Cardiac muscle cell (in vitro differentiated cells and primary cell): ENCODE results near the gene ACACB. TPM values are rescaled to one million over a fixed set of nuclear protein-coding genes. Genes with fewer than 3 reads are reported as not detected.
A peak's percentile ranks its signal among the peaks of the same experiment; 100 is the strongest.

Experiments
- DNase-seq, 2 donors: peaks; one replicate each; pipeline versions ENCODE4 v3.0.0 to v3.0.0-alpha.2; 2010 to 2017; ENCODE audit warnings: low read depth in 1 of 2, low spot score in 1 of 2
- H3K27ac ChIP-seq: fragments of 200-600 bp; sonication (generic); 2 replicates; pipeline ENCODE4 v1.5.1; 2016
- H3K27me3 ChIP-seq: fragments of 200-600 bp; sonication (generic); 2 replicates; pipeline ENCODE4 v1.6.0; 2016; ENCODE audit warnings: control low read depth
- H3K36me3 ChIP-seq: fragments of 200-600 bp; sonication (generic); 2 replicates; pipeline ENCODE4 v1.5.1; 2016; ENCODE audit warnings: control low read depth
- H3K4me1 ChIP-seq: fragments of 200-600 bp; sonication (generic); 2 replicates; pipeline ENCODE4 v1.8.1; 2017; ENCODE audit warnings: low read depth, mild to moderate bottlenecking, mixed run types
- H3K4me3 ChIP-seq: fragments of 200-600 bp; sonication (generic); 2 replicates; pipeline ENCODE4 v1.5.1; 2016; ENCODE audit warnings: mild to moderate bottlenecking
- H3K9me3 ChIP-seq: fragments of 200-600 bp; sonication (generic); 2 replicates; pipeline ENCODE4 v1.5.1; 2017; ENCODE audit warnings: low read depth, mild to moderate bottlenecking, control low read depth
- polyA plus RNA-seq: library from polyadenylated mRNA; unstranded; fragments of >200 nt; fragmentation: Nextera tagmentation; extraction: Ambion mirVana; gene quantifications from 2 replicates; pipeline ENCODE4 v1.2.1, GENCODE V29; 2016
- total RNA-seq: library from RNA; depleted of rRNA; stranded (reverse); fragments of >200 nt; gene quantifications from 2 replicates; pipeline ENCODE4 v1.2.3, GENCODE V29; 2016
- TF ChIP-seq, protein P1 (sequence below): IDR thresholded peaks from 2 replicates; pipeline ENCODE4 v1.5.1; 2012; ENCODE audit warnings: low read depth, mild to moderate bottlenecking, low read length

ACACB gene
- total and polyA plus RNA-seq, 2 experiments from 2014 or later: 28.9 to 78.0 TPM

DNA sequence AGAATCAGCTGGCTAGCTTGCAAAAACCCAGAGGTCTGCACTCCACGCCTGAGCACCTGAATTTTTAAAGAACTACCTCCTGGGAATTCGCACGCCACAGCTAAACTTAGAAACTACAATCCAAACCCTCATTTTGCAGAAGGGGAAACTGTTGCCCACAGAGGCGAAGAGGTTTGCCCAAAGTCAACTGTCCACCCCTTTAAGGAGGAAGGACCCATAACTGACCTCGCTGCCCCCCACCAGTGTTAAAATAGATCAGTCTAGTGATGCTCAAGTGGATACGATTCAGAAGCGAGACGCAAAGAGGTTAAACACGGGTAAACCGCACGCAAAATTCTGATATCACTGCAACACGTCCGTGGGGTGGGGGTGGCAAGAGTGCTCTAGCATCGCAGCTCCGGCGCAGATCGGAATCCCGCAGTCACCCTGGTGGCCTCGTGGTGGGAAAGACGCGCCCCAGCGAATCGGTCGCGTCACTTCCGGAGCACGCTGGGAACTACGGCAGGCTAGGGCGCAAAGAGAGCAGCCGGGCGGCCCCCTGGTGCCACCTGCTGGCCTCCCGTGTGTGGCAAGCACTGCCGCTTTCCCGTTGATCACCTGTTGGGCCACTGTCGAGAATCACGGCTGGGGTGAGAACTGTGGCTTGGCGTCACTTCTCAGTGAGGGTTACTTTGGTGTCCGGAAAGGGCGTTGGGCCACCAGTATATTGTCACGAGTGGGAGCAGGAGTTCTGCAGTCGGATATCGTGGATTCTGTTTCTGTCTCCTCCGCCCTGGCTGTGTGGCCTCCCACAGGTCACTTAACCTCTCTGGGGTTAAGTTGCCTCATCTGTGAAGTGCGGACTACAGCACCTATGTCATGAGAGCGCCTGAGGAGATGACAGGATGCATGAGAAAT lies 23.1 kb upstream of the ACACB start, which contains the start of gene ALKBH2:
Gene ALKBH2, minus strand, starts transcription at position 451 of the 897 bp plus-strand sequence. CDS start 686 bp downstream, outside the sequence.
- TF ChIP-seq, protein P1, sequence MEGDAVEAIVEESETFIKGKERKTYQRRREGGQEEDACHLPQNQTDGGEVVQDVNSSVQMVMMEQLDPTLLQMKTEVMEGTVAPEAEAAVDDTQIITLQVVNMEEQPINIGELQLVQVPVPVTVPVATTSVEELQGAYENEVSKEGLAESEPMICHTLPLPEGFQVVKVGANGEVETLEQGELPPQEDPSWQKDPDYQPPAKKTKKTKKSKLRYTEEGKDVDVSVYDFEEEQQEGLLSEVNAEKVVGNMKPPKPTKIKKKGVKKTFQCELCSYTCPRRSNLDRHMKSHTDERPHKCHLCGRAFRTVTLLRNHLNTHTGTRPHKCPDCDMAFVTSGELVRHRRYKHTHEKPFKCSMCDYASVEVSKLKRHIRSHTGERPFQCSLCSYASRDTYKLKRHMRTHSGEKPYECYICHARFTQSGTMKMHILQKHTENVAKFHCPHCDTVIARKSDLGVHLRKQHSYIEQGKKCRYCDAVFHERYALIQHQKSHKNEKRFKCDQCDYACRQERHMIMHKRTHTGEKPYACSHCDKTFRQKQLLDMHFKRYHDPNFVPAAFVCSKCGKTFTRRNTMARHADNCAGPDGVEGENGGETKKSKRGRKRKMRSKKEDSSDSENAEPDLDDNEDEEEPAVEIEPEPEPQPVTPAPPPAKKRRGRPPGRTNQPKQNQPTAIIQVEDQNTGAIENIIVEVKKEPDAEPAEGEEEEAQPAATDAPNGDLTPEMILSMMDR: peak; percentile 95
- peaks cover 4% of the 10 kb centered on the region for H3K36me3 ChIP-seq
- H3K27ac ChIP-seq: no peak within 1 kb of the TSS
- peak within 1 kb of the TSS; percentile 34 for H3K4me3 ChIP-seq
- peak; percentile 93 to 96 for DNase-seq
- no peaks in the 10 kb centered on the region for H3K4me1 ChIP-seq
- no peaks in the 10 kb centered on the region for H3K9me3 ChIP-seq
- H3K27me3 ChIP-seq: no peaks in the 10 kb centered on the region

DNA sequence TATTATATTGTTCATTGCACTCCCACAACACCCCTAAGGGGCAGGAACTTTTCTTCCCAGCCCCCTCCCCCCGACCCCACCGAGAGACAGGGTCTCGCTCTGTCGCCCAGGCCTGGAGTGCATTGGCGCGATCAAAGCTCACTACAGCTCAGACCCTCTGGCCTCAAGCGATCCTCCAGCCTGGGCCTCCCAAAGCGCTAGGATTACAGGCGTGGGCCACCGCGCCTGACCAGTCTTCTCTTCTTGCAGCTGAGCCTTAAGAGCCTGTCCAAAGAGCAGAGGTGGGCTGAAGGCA lies 19.3 kb upstream of the ACACB start:
- H3K4me3 ChIP-seq: peak overlapping the region; percentile 54
- H3K9me3 ChIP-seq: no peaks in the 10 kb centered on the region
- peaks cover 13% of the 10 kb centered on the region for H3K36me3 ChIP-seq
- no peak for DNase-seq
- TF ChIP-seq, protein P1: no peak
- H3K4me1 ChIP-seq: peaks cover 10% of the 10 kb centered on the region
- no peak overlapping the region for H3K27ac ChIP-seq
- no peaks in the 10 kb centered on the region for H3K27me3 ChIP-seq

DNA sequence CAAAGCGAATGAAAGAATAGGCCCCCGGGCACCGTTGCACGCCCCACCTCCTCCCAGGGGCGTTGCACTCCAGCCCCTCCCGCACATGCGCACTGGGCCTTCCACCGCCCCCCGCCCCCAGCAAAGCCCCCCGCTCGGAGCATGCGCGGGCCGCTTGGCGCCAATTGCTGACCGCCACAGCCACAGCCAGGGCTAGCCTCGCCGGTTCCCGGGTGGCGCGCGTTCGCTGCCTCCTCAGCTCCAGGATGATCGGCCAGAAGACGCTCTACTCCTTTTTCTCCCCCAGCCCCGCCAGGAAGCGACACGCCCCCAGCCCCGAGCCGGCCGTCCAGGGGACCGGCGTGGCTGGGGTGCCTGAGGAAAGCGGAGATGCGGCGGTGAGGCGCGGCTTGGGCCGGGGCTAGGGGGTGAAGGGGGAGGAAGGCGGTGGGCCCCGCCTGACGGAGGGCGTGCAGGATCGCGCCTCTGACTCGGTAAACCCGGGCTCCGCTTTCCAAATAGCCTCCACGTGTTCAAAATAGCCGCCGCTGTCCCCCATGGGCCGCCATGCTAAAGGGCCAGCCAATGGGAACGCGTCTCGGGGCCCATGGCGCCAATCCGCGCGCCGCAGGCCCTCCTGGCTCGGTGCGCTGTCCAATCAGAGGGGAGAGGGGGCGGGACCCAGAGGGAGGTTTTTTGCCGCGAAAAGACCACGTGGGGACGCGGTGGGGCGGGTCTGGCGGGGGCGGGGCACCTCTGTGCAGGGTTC lies 18.8 kb upstream of the ACACB start, which contains the start of gene UNG:
Gene UNG, plus strand, starts transcription at position 163 of the 748 bp plus-strand sequence. Its CDS starts 83 bp downstream, at position 246.
- Histone ChIP-seq H3K4me3 (peak within 1 kb of the TSS; percentile 54), H3K4me1 (peaks cover 10% of the 10 kb centered on the region), H3K36me3 (peaks cover 16% of the 10 kb centered on the region), H3K27me3 (no peaks in the 10 kb centered on the region), H3K27ac (peak within 1 kb of the TSS; percentile 74), H3K9me3 (no peaks in the 10 kb centered on the region)
- peak; percentile 97 to 98 for DNase-seq
- TF ChIP-seq, protein P1: no peak

DNA sequence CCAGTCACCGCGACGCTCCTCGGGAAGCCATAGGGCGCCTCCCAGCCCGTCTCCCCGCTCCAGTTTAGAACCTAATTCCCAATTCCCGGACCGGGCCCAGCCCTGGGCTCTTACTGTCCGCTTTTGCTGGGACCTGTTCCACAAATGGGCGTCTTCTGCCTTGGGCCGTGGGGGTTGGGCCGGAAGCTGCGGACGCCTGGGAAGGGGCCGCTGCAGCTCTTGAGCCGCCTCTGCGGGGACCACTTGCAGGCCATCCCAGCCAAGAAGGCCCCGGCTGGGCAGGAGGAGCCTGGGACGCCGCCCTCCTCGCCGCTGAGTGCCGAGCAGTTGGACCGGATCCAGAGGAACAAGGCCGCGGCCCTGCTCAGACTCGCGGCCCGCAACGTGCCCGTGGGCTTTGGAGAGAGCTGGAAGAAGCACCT lies 18.2 kb upstream of the ACACB start:
- Histone ChIP-seq H3K4me3 (peak overlapping the region; percentile 54), H3K4me1 (peaks cover 10% of the 10 kb centered on the region), H3K9me3 (no peaks in the 10 kb centered on the region), H3K27me3 (no peaks in the 10 kb centered on the region), H3K36me3 (peaks cover 20% of the 10 kb centered on the region), H3K27ac (peak overlapping the region; percentile 74)
- TF ChIP-seq, protein P1: no peak
- peak; percentile 86 for DNase-seq

DNA sequence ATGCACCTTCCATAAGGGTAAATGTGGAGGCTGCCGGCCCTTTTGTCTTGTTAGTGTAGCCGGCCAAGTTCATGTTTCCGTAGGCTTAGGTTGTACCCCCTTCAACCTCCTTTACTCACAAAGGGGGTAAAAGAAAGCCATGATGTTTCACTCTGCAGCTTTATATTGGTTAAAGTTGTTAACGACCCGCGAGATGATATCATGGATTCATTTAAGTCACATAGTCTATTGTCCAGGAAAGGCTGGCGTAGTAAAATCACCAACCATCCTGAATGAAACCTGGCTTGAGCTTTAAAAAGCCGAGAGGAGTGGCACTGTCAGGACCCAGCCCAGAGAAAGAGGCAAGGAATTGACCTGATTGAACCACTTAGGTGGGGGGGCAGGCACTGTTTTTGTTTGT lies 17.7 kb upstream of the ACACB start:
- peaks cover 23% of the 10 kb centered on the region for H3K36me3 ChIP-seq
- TF ChIP-seq, protein P1: no peak
- H3K4me1 ChIP-seq: peaks cover 10% of the 10 kb centered on the region
- peak overlapping the region; percentile 74 for H3K27ac ChIP-seq
- peak overlapping the region; percentile 54 for H3K4me3 ChIP-seq
- peak in 1 of 2 donors; percentile 26 for DNase-seq
- H3K9me3 ChIP-seq: no peaks in the 10 kb centered on the region
- H3K27me3 ChIP-seq: no peaks in the 10 kb centered on the region
